ENCODE data around the gene THRB. TPM values are rescaled to one million over a fixed set of nuclear protein-coding genes. Genes with fewer than 3 reads are reported as not detected.

The THRB gene
- total and polyA plus RNA-seq, 9 of the 15 experiments (the other 6 are each of a cell fraction or from before 2014, with no cell fraction given) = 1.7 to 14.9 (median 6.9) TPM

GRCh38 chr3:24139463-24140412, 354.9 kb downstream of the THRB start:
- Histone ChIP-seq H3K4me3 (no peak overlapping the region), H3K4me1 (replicated peaks in 1 of 2; ENCODE audit: control insufficient read depth in 2 of 2, insufficient read depth in 2 of 2, low read length in 2 of 2) (no peaks in the 10 kb centered on the region), H3K27ac (ENCODE audit: extremely low read depth, low read depth, low read length) (no peak overlapping the region), H2AFZ (ENCODE audit: low read depth, low read length) (no peak overlapping the region), H3K27me3 (ENCODE audit: control insufficient read depth in 2 of 2, insufficient read depth in 2 of 2, low read length in 2 of 2) (no peaks in the 10 kb centered on the region), H3K79me2 (ENCODE audit: control insufficient read depth, insufficient read depth, low read length) (no peaks in the 10 kb centered on the region), H3K36me3 (ENCODE audit: control insufficient read depth, insufficient read depth, low read length) (no peaks in the 10 kb centered on the region), H3K4me2 (ENCODE audit: insufficient read depth, low read length) (no peak overlapping the region), H3K9ac (ENCODE audit: insufficient read depth in 1 of 2, low read depth in 2 of 2, low read length in 2 of 2) (no peak overlapping the region), H4K20me1 (replicated peaks; ENCODE audit: control insufficient read depth, insufficient read depth, low read length) (no peaks in the 10 kb centered on the region), H3K9me3 (replicated peaks; ENCODE audit: control insufficient read depth, insufficient read depth, low read depth, low read length) (no peaks in the 10 kb centered on the region), H3K9me1 (ENCODE audit: control insufficient read depth, insufficient read depth, low read length) (no peaks in the 10 kb centered on the region)
- in situ Hi-C loops (cut with MboI) (no loop called here), intact Hi-C loops (cut with micrococcal nuclease) (loop anchor here (10.0 kb wide), 1 partner anchor 255 kb away; no protein-coding TSS in a partner anchor)
- WGBS (ENCODE audit: insufficient coverage, low coverage, missing lambda C conversion rate) = 11% methylated on average over 4 of the region's 4 CpGs
- FAIRE-seq (no peak), ATAC-seq (no peak), DNase-seq (ENCODE audit: extremely low read depth in 1 of 4, low spot score in 3 of 4) (no peak)
- CTCF ChIA-PET (ENCODE audit: low intra/inter-chr PET ratio) = no interaction called here
- no TSS peak for BruUV-seq (replicated peaks)
- POLR2A ChIA-PET = interaction anchor here (0.6 kb wide), 2 partner anchors 539 to 1456 kb away, joined by 3 read pairs; no protein-coding TSS in a partner anchor
- no peak for TF ChIP-seq CHCHD3 (CRISPR knock-in tag; IDR thresholded peaks at IDR 0.05)
- no peak for TF ChIP-seq GABPB1 (CRISPR knock-in tag; IDR thresholded peaks at IDR 0.05)
- TF ChIP-seq, protein P1, sequence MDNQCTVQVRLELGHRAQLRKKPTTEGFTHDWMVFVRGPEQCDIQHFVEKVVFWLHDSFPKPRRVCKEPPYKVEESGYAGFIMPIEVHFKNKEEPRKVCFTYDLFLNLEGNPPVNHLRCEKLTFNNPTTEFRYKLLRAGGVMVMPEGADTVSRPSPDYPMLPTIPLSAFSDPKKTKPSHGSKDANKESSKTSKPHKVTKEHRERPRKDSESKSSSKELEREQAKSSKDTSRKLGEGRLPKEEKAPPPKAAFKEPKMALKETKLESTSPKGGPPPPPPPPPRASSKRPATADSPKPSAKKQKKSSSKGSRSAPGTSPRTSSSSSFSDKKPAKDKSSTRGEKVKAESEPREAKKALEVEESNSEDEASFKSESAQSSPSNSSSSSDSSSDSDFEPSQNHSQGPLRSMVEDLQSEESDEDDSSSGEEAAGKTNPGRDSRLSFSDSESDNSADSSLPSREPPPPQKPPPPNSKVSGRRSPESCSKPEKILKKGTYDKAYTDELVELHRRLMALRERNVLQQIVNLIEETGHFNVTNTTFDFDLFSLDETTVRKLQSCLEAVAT (IDR thresholded peaks at IDR 0.05) = no peak
- TF ChIP-seq SAP30 (IDR thresholded peaks at IDR 0.05; ENCODE audit: borderline replicate concordance, insufficient read depth, low read depth, low read length, poor library complexity, severe bottlenecking) = no peak
- TF ChIP-seq MBD1 (CRISPR knock-in tag; IDR thresholded peaks at IDR 0.05) = no peak
- no peak for TF ChIP-seq POLR2A (conservative IDR thresholded peaks at IDR 0.05)
- TF ChIP-seq RBBP5 (IDR thresholded peaks at IDR 0.05; ENCODE audit: borderline replicate concordance, insufficient read depth, low read length, poor library complexity, severe bottlenecking) = no peak
- TF ChIP-seq CREBBP (IDR thresholded peaks at IDR 0.05; ENCODE audit: low read depth, low read length) = no peak
- TF ChIP-seq ZNF253 (CRISPR knock-in tag; conservative IDR thresholded peaks at IDR 0.05) = no peak

Measured in K562 (cell line).